Stimulated activated naive CD8-positive, alpha-beta T cell treated with anti-CD3 and anti-CD28 coated beads, Interleukin-15, Interleukin-2, amounts not matched to agents 100 ng/mL and 50 ng/mL, for 24 hours (primary cell): ENCODE data around the gene PAMR1.
"Not testable (repeated sequence)": the region's sequence is repeated elsewhere in the genome, so short reads cannot be mapped to it uniquely, and the experiment has no call there.

Experiments used
- H3K27ac Mint-ChIP-seq: one replicate; pipeline ENCODE4 v1.8.0; 2021; ENCODE audit warnings: mild to moderate bottlenecking, mixed read lengths
- H3K27me3 Mint-ChIP-seq: one replicate; pipeline ENCODE4 v1.8.0; 2021; ENCODE audit warnings: mixed read lengths
- H3K36me3 Mint-ChIP-seq: one replicate; pipeline ENCODE4 v1.8.0; 2021; ENCODE audit warnings: low read depth, mixed read lengths
- H3K4me1 Mint-ChIP-seq: one replicate; pipeline ENCODE4 v1.8.0; 2021; ENCODE audit warnings: low read depth, mixed read lengths
- H3K4me3 Mint-ChIP-seq: one replicate; pipeline ENCODE4 v1.8.0; 2021; ENCODE audit warnings: mild to moderate bottlenecking, mixed read lengths
- H3K9me3 Mint-ChIP-seq: one replicate; pipeline ENCODE4 v1.8.0; 2021; ENCODE audit warnings: mixed read lengths

Gene PAMR1

GRCh38 chr11:35526370-35526792, 965 bp upstream of the PAMR1 start:
- Mint-ChIP-seq H3K9me3 (no peaks in the 10 kb centered on the region), H3K4me3 (no peak overlapping the region), H3K4me1 (no peaks in the 10 kb centered on the region), H3K36me3 (no peaks in the 10 kb centered on the region), H3K27ac (no peak overlapping the region), H3K27me3 (peaks cover 57% of the 10 kb centered on the region)

DNA sequence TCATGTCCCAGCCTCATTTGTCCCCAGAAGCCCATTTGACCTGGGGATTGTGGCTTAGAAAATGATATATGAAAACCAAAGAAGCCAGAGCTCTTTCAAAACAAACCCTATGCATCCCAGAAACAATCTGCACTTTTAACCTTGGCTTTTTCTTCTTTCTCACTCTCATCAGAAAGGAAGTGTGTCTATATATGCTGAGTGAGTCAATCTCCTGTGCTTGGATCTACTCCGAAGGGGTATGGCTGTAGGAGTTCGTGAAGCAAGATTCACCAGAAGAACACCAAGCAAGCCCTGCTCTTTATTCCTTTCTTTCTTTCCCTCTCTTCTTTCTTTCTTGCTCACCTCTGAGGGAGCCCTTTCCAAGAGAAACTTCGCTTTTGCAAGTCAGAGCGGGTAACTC, 636 bp downstream of the PAMR1 start:
- Mint-ChIP-seq H3K4me3 (no peak overlapping the region), H3K27me3 (peaks cover 63% of the 10 kb centered on the region), H3K9me3 (no peaks in the 10 kb centered on the region), H3K36me3 (no peaks in the 10 kb centered on the region), H3K4me1 (no peaks in the 10 kb centered on the region), H3K27ac (no peak overlapping the region)

DNA sequence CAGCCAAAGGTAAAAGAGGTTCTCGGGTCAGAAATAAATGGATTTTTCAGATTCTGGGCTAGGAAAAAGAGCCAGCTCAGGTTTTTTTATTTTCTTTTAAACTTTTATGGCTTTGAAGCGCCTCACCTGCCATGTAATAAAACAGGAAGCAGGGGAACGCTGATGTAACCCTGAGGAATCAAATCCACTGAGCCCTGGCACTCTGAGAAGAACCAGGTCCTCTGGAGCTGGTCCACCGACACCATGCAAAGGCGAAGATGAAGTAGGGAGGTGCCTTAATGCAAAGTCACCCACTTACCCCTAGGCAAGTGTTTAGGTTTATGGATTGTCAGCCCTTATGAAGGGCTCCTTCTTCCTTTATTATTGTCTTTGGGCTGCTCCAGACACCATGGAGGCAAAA, 1.6 kb downstream of the PAMR1 start:
- H3K36me3 Mint-ChIP-seq = no peaks in the 10 kb centered on the region
- no peak overlapping the region for H3K27ac Mint-ChIP-seq
- H3K4me1 Mint-ChIP-seq = no peaks in the 10 kb centered on the region
- H3K27me3 Mint-ChIP-seq = peaks cover 56% of the 10 kb centered on the region
- H3K9me3 Mint-ChIP-seq = no peaks in the 10 kb centered on the region
- H3K4me3 Mint-ChIP-seq = no peak overlapping the region

DNA sequence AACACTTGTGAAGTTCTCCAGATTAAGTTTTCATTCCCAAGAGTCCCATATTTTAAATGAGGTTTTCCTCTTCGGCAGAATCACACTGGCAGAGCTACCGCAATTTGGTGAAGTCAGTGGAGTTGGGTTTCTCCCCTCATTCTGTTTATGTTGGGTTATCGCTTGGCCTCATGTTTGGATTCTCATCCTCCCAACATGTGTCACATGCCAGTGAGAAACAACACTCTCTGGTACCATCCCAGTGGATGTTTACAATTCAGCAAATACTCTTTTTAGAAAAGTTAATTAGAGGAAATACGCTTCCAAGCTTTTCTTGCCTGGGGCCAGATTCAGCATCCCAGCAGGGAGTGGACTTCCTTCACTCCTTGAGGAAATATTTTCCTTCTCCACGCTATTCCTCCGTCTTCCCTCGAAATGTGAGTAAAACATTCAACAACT, 2.1 kb downstream of the PAMR1 start:
- no peaks in the 10 kb centered on the region for H3K36me3 Mint-ChIP-seq
- H3K4me3 Mint-ChIP-seq = no peak overlapping the region
- H3K27ac Mint-ChIP-seq = no peak overlapping the region
- H3K27me3 Mint-ChIP-seq = peaks cover 61% of the 10 kb centered on the region
- no peaks in the 10 kb centered on the region for H3K9me3 Mint-ChIP-seq
- H3K4me1 Mint-ChIP-seq = no peaks in the 10 kb centered on the region

GRCh38 chr11:35522091-35522490, 3.3 kb downstream of the PAMR1 start:
- not testable (repeated sequence) for H3K9me3 Mint-ChIP-seq, H3K27ac Mint-ChIP-seq, H3K4me3 Mint-ChIP-seq, H3K36me3 Mint-ChIP-seq, H3K4me1 Mint-ChIP-seq
- H3K27me3 Mint-ChIP-seq = peaks cover 66% of the 10 kb centered on the region

- Mint-ChIP-seq H3K36me3 (no peaks in the 10 kb centered on the region), H3K9me3 (no peaks in the 10 kb centered on the region), H3K4me3 (no peak overlapping the region), H3K27me3 (peaks cover 65% of the 10 kb centered on the region), H3K27ac (no peak overlapping the region), H3K4me1 (no peaks in the 10 kb centered on the region)
Observed at GRCh38 chr11:35520376-35520775, 5.0 kb downstream of the PAMR1 start.

GRCh38 chr11:35518766-35519165, 6.7 kb downstream of the PAMR1 start:
- peaks cover 59% of the 10 kb centered on the region for H3K27me3 Mint-ChIP-seq
- no peaks in the 10 kb centered on the region for H3K36me3 Mint-ChIP-seq
- no peaks in the 10 kb centered on the region for H3K4me1 Mint-ChIP-seq
- peak overlapping the region; percentile 10 for H3K27ac Mint-ChIP-seq
- no peak overlapping the region for H3K4me3 Mint-ChIP-seq
- no peaks in the 10 kb centered on the region for H3K9me3 Mint-ChIP-seq

- Mint-ChIP-seq H3K27ac (no peak overlapping the region), H3K9me3 (no peaks in the 10 kb centered on the region), H3K27me3 (peaks cover 50% of the 10 kb centered on the region), H3K36me3 (no peaks in the 10 kb centered on the region), H3K4me1 (no peaks in the 10 kb centered on the region), H3K4me3 (no peak overlapping the region)
Observed at GRCh38 chr11:35517481-35517880, 7.9 kb downstream of the PAMR1 start.

- no peaks in the 10 kb centered on the region for H3K4me1 Mint-ChIP-seq
- H3K9me3 Mint-ChIP-seq = no peaks in the 10 kb centered on the region
- no peak overlapping the region for H3K4me3 Mint-ChIP-seq
- no peak overlapping the region for H3K27ac Mint-ChIP-seq
- H3K36me3 Mint-ChIP-seq = no peaks in the 10 kb centered on the region
- H3K27me3 Mint-ChIP-seq = peaks cover 51% of the 10 kb centered on the region
Observed at GRCh38 chr11:35516403-35516802, 9.0 kb downstream of the PAMR1 start.

DNA sequence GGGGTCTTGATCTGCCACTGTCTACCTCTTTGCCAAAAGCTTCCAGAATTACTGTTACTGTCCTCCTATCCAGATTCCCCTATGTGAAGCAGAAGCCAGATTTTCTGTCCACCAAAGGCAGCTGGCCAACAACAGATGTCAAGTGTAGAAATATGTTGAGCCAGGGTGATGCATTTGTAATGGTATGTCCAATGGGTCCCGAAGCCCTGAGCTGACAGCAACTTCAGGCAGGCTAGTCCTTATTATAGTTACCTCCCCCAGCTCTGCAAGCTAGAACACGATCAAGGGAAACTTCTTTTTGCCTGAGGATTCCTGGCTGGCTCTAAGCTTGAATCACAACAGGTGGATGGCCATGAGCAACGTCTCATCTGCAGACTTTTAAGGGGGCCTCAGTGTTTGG, 10.2 kb downstream of the PAMR1 start:
- no peaks in the 10 kb centered on the region for H3K4me1 Mint-ChIP-seq
- no peak overlapping the region for H3K27ac Mint-ChIP-seq
- no peaks in the 10 kb centered on the region for H3K9me3 Mint-ChIP-seq
- no peaks in the 10 kb centered on the region for H3K36me3 Mint-ChIP-seq
- H3K4me3 Mint-ChIP-seq = no peak overlapping the region
- peaks cover 50% of the 10 kb centered on the region for H3K27me3 Mint-ChIP-seq

DNA sequence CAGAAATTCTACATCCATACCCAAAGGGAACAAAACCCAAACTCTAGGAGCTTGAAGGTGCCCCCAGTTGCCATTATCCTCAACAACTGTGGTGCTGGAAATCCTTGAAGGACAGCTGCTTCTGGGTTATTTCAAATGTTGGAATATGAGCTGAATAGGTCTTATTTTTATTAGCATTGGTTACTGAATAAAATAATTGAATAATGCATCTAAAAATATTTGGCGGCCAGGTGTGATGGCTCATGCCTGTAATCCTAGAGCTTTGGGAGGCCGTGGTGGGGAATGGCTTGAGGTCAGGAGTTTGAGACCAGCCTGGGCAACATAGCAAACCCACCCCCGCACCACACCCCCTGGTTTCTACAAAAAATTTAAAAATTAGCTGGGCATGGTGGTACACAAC, 10.9 kb downstream of the PAMR1 start:
- peaks cover 52% of the 10 kb centered on the region for H3K27me3 Mint-ChIP-seq
- no peak overlapping the region for H3K27ac Mint-ChIP-seq
- H3K4me1 Mint-ChIP-seq = no peaks in the 10 kb centered on the region
- no peaks in the 10 kb centered on the region for H3K9me3 Mint-ChIP-seq
- H3K36me3 Mint-ChIP-seq = no peaks in the 10 kb centered on the region
- H3K4me3 Mint-ChIP-seq = no peak overlapping the region

DNA sequence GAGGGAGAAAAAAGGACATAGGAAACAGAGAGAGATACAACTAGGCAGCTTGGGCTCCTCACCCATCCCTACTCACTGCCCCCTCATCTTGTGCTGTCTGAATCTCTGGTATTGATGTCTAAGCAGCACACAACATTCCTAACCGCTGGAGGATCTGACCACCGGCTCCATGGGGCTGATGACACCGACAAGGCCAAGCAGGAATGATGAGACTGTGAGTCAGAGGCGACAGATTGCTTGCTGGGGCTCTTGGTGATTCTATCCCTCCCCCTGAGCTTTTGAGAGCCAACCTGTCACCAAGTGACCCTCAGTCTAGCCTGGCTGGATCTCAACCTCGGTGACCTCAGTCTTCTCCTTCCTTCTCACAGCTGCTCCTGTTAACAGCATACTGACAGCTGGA, 13.8 kb downstream of the PAMR1 start:
- peaks cover 5% of the 10 kb centered on the region for H3K9me3 Mint-ChIP-seq
- no peaks in the 10 kb centered on the region for H3K4me1 Mint-ChIP-seq
- H3K36me3 Mint-ChIP-seq = no peaks in the 10 kb centered on the region
- peaks cover 47% of the 10 kb centered on the region for H3K27me3 Mint-ChIP-seq
- no peak overlapping the region for H3K4me3 Mint-ChIP-seq
- no peak overlapping the region for H3K27ac Mint-ChIP-seq

GRCh38 chr11:35507688-35508087, 17.7 kb downstream of the PAMR1 start:
- Mint-ChIP-seq H3K27ac (no peak overlapping the region), H3K27me3 (peaks cover 37% of the 10 kb centered on the region), H3K4me3 (no peak overlapping the region), H3K36me3 (no peaks in the 10 kb centered on the region), H3K9me3 (peaks cover 13% of the 10 kb centered on the region), H3K4me1 (no peaks in the 10 kb centered on the region)

DNA sequence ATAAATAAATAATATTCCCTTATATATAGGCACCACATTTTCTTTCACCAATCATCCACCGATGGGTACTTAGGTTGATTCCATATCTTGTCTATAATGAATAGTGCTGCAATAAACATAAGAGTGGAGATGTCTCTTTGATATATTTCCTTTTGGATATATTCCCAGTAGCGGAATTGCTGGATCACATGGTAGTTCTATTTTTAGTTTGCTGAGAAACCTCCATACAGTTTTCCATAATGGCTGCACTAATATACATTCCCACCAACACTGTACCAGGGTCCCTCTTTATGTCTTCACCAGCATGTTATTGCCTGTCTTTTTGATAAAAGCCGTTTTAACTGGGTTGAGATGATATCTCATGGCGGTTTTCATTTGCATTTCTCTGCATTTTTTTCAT, 23.6 kb downstream of the PAMR1 start:
- H3K4me1 Mint-ChIP-seq = no peaks in the 10 kb centered on the region
- H3K36me3 Mint-ChIP-seq = no peaks in the 10 kb centered on the region
- no peak overlapping the region for H3K27ac Mint-ChIP-seq
- no peak overlapping the region for H3K4me3 Mint-ChIP-seq
- H3K27me3 Mint-ChIP-seq = peaks cover 12% of the 10 kb centered on the region
- peaks cover 8% of the 10 kb centered on the region for H3K9me3 Mint-ChIP-seq

- H3K27ac Mint-ChIP-seq = no peak overlapping the region
- H3K27me3 Mint-ChIP-seq = peaks cover 5% of the 10 kb centered on the region
- H3K4me1 Mint-ChIP-seq = no peaks in the 10 kb centered on the region
- H3K36me3 Mint-ChIP-seq = no peaks in the 10 kb centered on the region
- H3K9me3 Mint-ChIP-seq = peaks cover 5% of the 10 kb centered on the region
- no peak overlapping the region for H3K4me3 Mint-ChIP-seq
Observed at GRCh38 chr11:35500744-35501143, 24.7 kb downstream of the PAMR1 start.

GRCh38 chr11:35496416-35496815, 29.0 kb downstream of the PAMR1 start:
- Mint-ChIP-seq H3K36me3 (no peaks in the 10 kb centered on the region), H3K27me3 (no peaks in the 10 kb centered on the region), H3K4me3 (no peak overlapping the region), H3K27ac (no peak overlapping the region), H3K9me3 (no peaks in the 10 kb centered on the region), H3K4me1 (no peaks in the 10 kb centered on the region)
